Measurements from ENCODE around the gene PHLDB2. TPM values are rescaled to one million over a fixed set of nuclear protein-coding genes. Genes with fewer than 3 reads are reported as not detected.

Gene PHLDB2
- total and polyA plus RNA-seq, 11 donors, result 59.0 to 280 (median 115) TPM

DNA sequence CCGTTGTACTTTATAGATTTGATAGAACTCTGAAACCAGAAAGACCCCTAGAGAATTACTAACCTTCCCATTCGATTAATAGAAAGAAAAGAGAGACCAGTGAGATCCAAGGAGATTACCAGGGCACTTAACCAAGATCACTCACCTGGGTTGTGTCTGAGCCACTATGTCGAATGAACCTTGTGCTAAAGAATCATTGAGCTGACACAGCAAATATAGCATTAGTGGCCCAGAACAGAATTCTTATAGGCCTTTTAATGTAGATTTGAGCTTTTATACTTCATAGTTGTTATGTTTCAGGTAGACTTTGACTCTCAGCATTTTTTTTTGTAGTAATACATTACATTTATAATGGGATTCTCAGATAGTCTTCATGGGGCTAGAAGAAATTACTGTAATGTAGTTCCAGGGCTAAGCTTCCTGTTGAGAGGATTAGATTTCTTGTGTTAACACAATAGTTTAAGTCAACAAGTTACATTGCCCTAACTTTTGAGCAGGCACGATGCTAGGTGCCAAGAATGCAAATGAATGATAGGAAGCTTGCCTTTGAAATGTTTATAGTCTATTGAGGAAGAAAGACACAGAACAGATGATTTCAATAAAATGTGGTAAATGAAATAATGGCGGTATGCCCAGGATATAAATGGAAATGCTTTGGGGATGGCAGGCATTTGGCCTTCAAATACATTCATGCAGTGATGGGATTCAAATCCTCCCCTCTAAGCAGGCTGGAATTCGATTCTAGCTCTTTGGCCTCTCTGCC lies 95.3 kb downstream of the PHLDB2 start:
- 51 to 72% (median 62%) methylated on average over 6 of the region's 6 CpGs for WGBS, 4 donors
- Histone ChIP-seq H3K27ac (peak overlapping the region in 2 of 12 donors; percentile 1 to 4), H3K4me3 (no peak overlapping the region), H3K4me1 (peaks cover 0 to 27% (median 9%) of the 10 kb centered on the region in 12 donors), H3K9me3 (no peaks in the 10 kb centered on the region), H3K36me3 (peaks cover 0 to 100% (median 29%) of the 10 kb centered on the region in 9 donors), H3K27me3 (no peaks in the 10 kb centered on the region)
- intact Hi-C loops (cut with DNase I), result loop anchor here in 1 of 10 donors (5.0 kb wide), 1 partner anchor 37 kb away; no protein-coding TSS in a partner anchor
- ATAC-seq (no peak), DNase-seq (no peak)
- TF ChIP-seq CTCF (IDR thresholded peaks at IDR 0.05), result no peak
- no peak for TF ChIP-seq POLR2A (IDR thresholded peaks at IDR 0.05)

- ATAC-seq (no peak), DNase-seq (no peak)
- no peak for TF ChIP-seq POLR2A (IDR thresholded peaks at IDR 0.05)
- no peak for TF ChIP-seq CTCF (IDR thresholded peaks at IDR 0.05)
- 91 to 100% (median 95%) methylated on average over 1 of the region's 1 CpG for WGBS, 4 donors
- H3K27me3 ChIP-seq, result no peaks in the 10 kb centered on the region
- H3K4me3 ChIP-seq, result no peak overlapping the region
- peaks cover 0 to 27% (median 9%) of the 10 kb centered on the region in 12 donors for H3K4me1 ChIP-seq
- no peaks in the 10 kb centered on the region for H3K9me3 ChIP-seq
- intact Hi-C loops (cut with DNase I), result loop anchor here in 1 of 10 donors (5.0 kb wide), 1 partner anchor 34 kb away; no protein-coding TSS in a partner anchor
- no peak overlapping the region for H3K27ac ChIP-seq
- H3K36me3 ChIP-seq, result peaks cover 0 to 100% (median 39%) of the 10 kb centered on the region in 9 donors
Observed at GRCh38 chr3:111955876-111956275, 96.8 kb downstream of the PHLDB2 start.

DNA sequence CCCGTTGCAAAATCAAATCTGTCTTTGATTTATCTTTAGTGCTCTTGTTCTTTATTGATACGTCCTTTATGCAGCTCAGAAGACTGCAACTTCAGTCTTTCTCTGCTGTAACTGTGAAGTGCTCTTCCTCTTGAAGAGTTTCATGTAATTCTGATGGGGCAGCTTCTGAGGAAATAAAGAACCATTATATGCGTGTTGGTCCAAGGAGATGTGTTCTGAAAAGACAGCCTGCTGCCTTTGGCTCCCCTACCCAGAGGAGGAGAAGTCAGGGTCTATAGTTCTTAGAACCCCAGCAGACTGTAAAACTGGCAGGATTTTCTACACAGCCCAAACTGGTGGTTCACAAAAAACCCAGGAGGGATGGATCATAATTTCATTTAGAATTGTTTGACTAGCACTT lies 97.4 kb downstream of the PHLDB2 start:
- no peak for TF ChIP-seq POLR2A (IDR thresholded peaks at IDR 0.05)
- no peak for TF ChIP-seq CTCF (IDR thresholded peaks at IDR 0.05)
- Histone ChIP-seq H3K36me3 (peaks cover 0 to 100% (median 39%) of the 10 kb centered on the region in 9 donors), H3K27ac (no peak overlapping the region), H3K27me3 (no peaks in the 10 kb centered on the region), H3K4me1 (peaks cover 0 to 27% (median 9%) of the 10 kb centered on the region in 12 donors), H3K4me3 (no peak overlapping the region), H3K9me3 (no peaks in the 10 kb centered on the region)
- 76 to 84% (median 81%) methylated on average over 3 of the region's 3 CpGs for WGBS, 4 donors
- ATAC-seq (no peak), DNase-seq (no peak)
- intact Hi-C loops (cut with DNase I), result loop anchor here in 1 of 10 donors (5.0 kb wide), 1 partner anchor 34 kb away; no protein-coding TSS in a partner anchor

DNA sequence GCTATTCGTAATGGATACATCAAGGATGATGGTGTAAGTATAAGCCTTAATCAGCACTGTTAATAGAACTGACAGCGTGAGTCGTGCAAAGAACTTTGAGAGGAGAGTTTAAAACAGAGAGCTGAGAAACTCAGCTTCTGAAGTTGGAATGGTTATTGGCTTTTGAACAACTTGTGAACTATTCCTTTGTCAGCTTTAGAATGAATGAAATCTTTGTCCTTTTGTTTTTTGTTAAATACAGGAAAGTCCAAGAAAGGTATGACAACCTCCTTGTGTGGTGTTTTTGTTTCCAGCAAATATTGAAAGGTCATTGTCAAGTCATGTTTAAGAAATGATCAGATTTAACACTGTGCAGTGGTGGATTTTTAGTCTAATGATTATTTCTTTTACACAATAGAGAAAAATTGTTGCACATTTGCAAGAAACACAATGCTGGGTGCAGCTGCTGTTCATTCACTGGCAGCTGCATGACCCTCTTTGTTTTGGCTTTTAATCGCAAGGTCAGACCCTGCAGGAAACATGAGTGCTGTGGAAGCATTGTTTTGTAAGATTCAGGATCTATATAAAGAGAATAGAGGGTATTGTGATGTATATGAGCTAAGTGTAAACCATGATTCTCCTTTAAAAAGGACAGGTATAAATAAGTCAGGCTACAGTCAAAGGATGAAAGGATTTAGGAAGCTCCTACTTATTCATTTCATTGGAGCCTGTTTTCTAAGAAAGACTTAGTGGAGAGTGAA lies 98.1 kb downstream of the PHLDB2 start:
- Histone ChIP-seq H3K27ac (no peak overlapping the region), H3K36me3 (peaks cover 0 to 100% (median 39%) of the 10 kb centered on the region in 9 donors), H3K9me3 (no peaks in the 10 kb centered on the region), H3K27me3 (no peaks in the 10 kb centered on the region), H3K4me3 (no peak overlapping the region), H3K4me1 (peaks cover 0 to 27% (median 9%) of the 10 kb centered on the region in 12 donors)
- WGBS, 4 donors, result 52 to 59% (median 57%) methylated on average over 4 of the region's 4 CpGs
- intact Hi-C loops (cut with DNase I), result loop anchor here in 1 of 10 donors (5.0 kb wide), 1 partner anchor 35 kb away; no protein-coding TSS in a partner anchor
- TF ChIP-seq CTCF (IDR thresholded peaks at IDR 0.05), result no peak
- no peak for TF ChIP-seq POLR2A (IDR thresholded peaks at IDR 0.05)
- no peak for ATAC-seq
- no peak for DNase-seq

All from heart left ventricle (tissue), 16 donors.